ENCODE results near the gene LRRC2.

Gene LRRC2

GRCh38 chr3:46561511-46561910, 4.6 kb downstream of the LRRC2 start:
- H3K4me3 ChIP-seq (ENCODE audit: low read length), result no peak overlapping the region
- no peak for DNase-seq (ENCODE audit: low read depth)
- TF ChIP-seq CTCF (conservative IDR thresholded peaks at IDR 0.05; ENCODE audit: low read length), result no peak

- TF ChIP-seq CTCF (conservative IDR thresholded peaks at IDR 0.05; ENCODE audit: low read length), result no peak
- DNase-seq (ENCODE audit: low read depth), result no peak
- no peak overlapping the region for H3K4me3 ChIP-seq (ENCODE audit: low read length)
Measured at GRCh38 chr3:46559091-46559704, 6.9 kb downstream of the LRRC2 start.

- peak; percentile 79 for TF ChIP-seq CTCF (conservative IDR thresholded peaks at IDR 0.05; ENCODE audit: low read length)
- peak overlapping the region; percentile 58 for H3K4me3 ChIP-seq (ENCODE audit: low read length)
Measured at GRCh38 chr3:46558184-46559043, 7.7 kb downstream of the LRRC2 start.

GRCh38 chr3:46557814-46558183, 8.3 kb downstream of the LRRC2 start:
- no peak for TF ChIP-seq CTCF (conservative IDR thresholded peaks at IDR 0.05; ENCODE audit: low read length)
- H3K4me3 ChIP-seq (ENCODE audit: low read length), result no peak overlapping the region
- DNase-seq (ENCODE audit: low read depth), result no peak

More at GRCh38 chr3:46558184-46559043, 7.7 kb downstream of the LRRC2 start:
- DNase-seq (ENCODE audit: low read depth), result peak; percentile 91

- DNase-seq (ENCODE audit: low read depth), result peak; percentile 59
- no peak overlapping the region for H3K4me3 ChIP-seq (ENCODE audit: low read length)
- TF ChIP-seq CTCF (conservative IDR thresholded peaks at IDR 0.05; ENCODE audit: low read length), result no peak
Measured at GRCh38 chr3:46553154-46553553, 12.9 kb downstream of the LRRC2 start.

GRCh38 chr3:46552538-46552937, 13.6 kb downstream of the LRRC2 start:
- no peak for DNase-seq (ENCODE audit: low read depth)
- TF ChIP-seq CTCF (conservative IDR thresholded peaks at IDR 0.05; ENCODE audit: low read length), result no peak
- H3K4me3 ChIP-seq (ENCODE audit: low read length), result no peak overlapping the region

GRCh38 chr3:46551615-46552014, 14.5 kb downstream of the LRRC2 start:
- DNase-seq (ENCODE audit: low read depth), result no peak
- TF ChIP-seq CTCF (conservative IDR thresholded peaks at IDR 0.05; ENCODE audit: low read length), result no peak

More at GRCh38 chr3:46551615-46552014, 14.5 kb downstream of the LRRC2 start:
- H3K4me3 ChIP-seq (ENCODE audit: low read length), result no peak overlapping the region
